Stimulated activated CD4-positive, alpha-beta T cell treated with anti-CD3 and anti-CD28 coated beads, Interleukin-15, amount 100 ng/mL, for 24 hours (primary cell): ENCODE measurements around the gene COL26A1.
"Not testable (repeated sequence)": the region's sequence is repeated elsewhere in the genome, so short reads cannot be mapped to it uniquely, and the experiment has no call there.

Experiments
- DNase-seq: peaks from one replicate; pipeline ENCODE4 v3.0.0-alpha.2; 2020

COL26A1 gene

DNA sequence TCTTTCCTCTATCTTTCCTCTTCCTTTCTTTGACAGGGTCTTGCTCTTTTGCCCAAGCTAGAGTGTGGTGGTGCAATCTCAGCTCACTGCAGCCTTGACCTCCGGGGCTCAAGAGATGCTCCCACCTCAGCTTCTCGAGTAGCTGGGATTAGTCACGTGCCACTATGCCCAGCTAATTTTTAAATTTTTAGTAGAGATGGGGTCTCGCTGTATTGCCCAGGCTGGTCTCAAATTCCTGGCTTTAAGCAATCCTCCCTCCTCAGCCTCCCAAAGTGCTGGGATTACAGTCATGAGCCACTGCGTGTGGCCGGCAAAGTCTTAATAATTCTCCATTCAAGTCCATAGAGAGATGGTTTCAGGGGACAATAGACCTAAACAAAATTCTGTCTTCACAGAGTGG, 40.2 kb downstream of the COL26A1 start:
- no peak for DNase-seq

DNA sequence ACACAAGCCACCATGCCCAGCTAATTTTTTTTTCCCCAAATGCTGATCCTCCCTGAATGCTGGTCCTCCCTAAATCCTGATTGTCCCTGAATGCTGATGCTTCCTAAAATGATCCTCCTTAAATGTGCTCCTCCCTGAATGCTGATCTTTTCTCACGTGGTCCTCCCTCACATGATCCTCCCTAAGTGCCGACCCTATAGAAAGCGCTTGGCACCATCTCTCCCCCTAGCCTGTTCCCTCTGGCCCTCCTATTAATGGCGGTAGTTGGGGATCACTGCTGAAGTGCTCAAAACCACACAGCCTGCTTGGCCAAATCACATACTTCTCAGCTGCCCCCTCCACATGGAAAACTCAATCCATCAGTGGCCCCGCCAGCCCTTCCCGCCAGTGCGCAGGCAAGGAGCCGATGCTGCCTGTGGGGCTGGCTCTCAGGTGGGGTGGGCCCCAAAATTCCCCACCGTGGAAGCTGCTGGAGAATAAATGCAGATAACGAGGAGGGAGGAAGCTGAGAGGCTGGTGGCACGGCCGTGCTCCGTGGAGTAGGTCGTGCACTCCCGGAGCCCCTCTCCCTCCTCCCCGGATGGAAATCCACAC, 42.9 kb downstream of the COL26A1 start:
- DNase-seq = no peak

GRCh38 chr7:101410743-101411507, 48.2 kb downstream of the COL26A1 start:
- DNase-seq = peak; percentile 53

DNA sequence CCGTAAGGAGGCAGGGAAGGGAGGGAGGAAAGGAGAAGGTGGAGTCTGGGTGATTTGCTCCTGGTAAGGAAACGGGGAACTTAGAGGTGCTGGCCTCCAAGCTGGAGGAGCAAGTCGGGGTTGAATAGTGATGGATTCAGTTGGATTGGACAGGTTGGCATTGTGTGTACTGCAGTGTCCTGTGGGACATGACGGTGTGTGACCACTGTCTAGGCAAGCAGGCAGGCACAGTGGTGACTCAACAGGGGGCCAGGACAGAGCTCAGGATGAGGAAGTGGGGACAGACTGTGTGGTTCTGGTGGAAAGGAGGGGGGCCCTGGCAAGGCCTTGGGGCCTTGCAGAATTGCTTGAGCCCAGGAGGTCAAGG, 48.8 kb downstream of the COL26A1 start:
- no peak for DNase-seq

- no peak for DNase-seq
Measured at GRCh38 chr7:101412976-101413375, 50.3 kb downstream of the COL26A1 start.

DNA sequence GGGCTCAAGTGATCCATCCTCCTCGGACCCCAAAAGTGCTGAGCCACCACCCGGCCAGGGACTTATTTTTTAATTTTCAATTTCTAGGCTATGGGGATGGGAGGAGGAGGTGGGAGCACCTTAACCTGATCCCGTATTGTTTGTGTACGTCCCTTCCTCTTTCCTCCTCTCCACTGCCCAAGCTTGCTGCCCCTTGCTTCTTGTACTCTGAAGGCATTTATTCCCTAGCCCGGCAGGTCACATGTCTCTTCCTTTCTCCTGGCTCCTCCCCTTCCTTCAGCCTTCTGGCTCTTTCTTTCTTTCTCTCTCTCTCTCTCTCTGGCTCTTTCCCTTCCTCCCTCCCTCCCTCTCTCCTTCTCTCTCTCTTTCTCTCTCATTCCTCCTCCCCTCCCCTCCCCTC, 56.0 kb downstream of the COL26A1 start:
- no peak for DNase-seq

- DNase-seq = no peak
Measured at GRCh38 chr7:101419831-101420230, 57.2 kb downstream of the COL26A1 start.

DNA sequence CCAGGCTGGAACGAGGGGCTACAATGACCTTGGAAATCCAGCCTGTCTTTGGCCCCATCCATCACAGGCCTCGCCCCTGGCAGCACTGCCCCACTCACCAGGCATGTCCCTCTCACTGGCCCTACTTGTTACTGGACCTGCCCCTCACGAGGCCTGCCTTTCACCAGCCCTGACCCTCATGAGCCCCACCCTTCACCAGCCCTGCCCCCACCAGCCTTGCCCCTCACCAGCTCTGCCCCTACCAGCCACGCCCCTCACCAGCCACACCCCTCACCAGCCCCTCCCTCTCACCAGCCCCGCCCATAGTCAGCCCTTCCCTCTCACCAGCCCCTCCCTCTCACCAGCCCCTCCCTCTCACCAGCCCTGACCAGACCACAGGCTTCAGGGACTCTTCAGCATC, 57.8 kb downstream of the COL26A1 start:
- DNase-seq = peak; percentile 23

- DNase-seq = no peak
Measured at GRCh38 chr7:101422356-101423195, 59.9 kb downstream of the COL26A1 start.

DNA sequence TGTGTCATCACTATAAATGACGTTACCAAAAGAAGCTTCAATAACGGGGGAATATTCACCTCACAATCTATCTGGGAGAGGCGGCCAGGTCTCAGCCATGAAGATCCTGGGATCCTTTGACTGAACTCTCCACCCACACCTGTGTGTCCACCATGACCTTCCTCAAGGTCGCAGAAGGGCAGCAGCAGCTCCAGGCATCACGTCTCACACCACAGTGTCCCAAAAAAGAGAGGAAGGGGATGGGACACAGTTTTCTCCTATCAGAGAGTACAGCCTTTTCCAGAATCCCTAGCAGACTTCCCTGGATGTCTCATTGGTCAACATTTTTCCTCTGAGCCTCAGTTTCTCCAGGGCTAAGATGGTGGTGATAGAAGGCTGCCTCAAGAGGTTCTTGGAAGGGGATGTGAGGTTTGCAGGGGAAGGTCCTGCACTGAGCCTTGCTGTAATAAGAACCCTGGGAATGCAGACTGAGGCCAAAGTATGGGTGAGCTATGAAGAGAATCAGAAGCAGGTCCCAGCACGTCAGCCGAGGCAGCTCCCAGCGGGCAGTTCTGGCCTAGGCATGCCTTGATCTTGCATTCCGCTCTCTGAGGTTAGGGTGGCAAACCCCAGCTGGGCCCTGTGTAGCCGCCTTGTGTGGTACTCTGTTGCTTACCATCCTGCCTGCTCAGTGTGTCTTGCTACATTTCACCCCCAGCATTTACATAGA, 63.8 kb downstream of the COL26A1 start:
- no peak for DNase-seq

DNA sequence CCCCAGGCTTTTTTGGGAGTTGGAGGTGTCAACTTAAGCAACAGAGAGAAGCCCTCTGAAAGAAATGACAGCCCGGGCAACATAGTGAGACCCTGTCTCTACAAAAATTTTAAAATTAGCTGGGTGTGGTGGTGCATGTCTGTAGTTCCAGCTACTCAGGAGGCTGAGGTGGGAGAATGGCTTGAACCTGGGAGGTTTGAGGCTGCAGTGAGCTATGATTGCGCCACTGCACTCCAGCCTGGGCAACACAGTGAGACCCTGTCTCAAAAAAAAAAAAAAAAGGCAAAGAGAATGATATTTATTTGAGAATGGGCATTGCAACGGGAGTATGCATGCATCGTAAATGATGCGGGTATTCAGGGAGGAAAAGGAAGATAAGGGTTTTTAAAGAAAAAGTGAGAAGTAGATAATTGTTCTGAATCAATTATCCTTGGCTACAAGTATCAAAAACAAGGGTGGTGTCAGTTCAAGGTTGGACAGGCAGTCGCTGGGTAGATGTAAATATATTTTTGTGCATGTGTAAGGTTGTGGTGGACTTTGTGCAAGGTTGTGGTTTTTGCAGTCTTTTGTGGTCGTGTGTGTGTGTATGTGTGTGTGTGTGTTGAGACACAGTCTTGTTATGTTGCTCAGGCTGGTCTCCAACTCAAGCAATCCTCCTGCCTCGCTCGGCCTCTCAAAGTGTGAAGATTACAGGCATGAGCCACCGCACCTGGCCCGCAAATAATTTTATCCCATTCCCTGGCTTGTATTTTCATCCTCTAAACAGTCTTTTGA, 65.6 kb downstream of the COL26A1 start:
- no peak for DNase-seq

DNA sequence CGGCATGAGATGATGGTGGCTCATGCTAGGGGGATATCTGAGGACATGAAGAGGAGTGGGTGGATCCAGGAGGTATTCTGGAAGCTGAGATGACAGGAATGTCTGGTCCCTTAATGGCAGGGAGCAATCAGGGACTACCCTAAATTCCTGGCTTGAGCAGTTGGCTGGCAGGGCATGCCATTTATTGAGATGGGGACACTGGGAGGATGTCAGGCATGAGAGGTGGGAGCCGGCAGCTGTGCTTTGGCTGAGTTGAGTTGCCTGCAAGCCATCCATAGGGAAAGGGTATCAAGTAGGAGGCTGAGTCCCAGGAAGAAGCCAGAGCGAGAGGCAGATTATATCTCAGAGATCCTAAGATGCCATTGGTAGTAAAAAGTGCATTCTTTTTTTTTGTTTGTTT, 69.6 kb downstream of the COL26A1 start:
- no peak for DNase-seq

- DNase-seq = no peak
Measured at GRCh38 chr7:101433688-101434087, 71.0 kb downstream of the COL26A1 start.

GRCh38 chr7:101434155-101434554, 71.5 kb downstream of the COL26A1 start:
- not testable (repeated sequence) for DNase-seq

- no peak for DNase-seq
Measured at GRCh38 chr7:101435461-101436220, 73.0 kb downstream of the COL26A1 start.

- no peak for DNase-seq
Measured at GRCh38 chr7:101436221-101436735, 73.6 kb downstream of the COL26A1 start.

DNA sequence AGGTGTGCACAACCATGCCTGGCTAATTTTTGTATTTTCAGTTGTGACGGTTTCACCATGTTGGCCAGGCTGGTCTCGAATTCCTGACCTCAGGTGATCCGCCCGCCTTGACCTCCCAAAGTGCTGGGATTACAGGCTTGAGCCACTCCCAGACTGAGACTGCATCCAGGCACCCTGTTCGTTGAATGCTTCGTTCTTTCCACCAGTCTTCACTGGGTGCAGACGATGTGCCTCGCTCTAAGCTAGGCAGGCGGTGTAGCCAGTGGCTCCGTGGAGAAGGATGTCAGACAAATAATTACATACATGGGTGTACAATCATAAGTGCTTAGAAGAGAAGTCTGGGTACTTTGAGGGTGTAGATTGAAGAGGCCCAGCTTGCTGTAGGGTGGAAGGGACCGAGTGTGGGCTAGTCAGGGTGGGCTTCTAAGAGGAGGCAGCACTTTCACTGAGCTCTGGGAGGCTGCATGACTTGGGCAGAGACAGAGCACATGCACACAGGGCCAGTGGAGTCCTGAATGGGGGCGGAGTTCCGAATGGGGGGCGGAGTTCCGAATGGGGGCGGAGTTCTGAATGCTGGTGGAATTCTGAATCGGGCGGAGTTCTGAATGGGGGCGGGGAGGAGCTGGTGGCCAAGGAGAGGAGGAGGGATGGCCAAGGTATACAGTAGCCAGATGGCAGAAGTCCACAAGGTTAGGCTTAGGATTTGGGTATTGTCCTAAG, 74.3 kb downstream of the COL26A1 start:
- DNase-seq = peak; percentile 16

DNA sequence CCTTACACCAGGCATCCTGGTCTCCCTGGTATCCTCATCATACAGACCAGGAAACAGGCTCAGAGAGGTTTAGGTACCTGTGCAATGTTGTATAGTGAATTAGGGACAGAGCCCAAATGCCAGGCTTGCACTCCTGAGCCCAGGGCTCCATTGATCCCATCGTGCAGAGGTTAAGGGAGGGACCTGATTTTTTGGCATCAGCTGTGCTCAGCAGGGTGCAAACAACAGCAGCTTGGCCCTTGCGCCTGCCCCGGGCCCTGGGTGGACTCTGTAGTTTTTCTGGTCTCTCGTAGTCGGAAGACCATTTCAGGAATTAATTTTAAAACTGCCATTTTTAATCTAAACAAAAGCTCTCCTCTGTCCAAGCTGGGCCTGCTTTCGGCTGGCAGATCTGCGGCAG, 79.2 kb downstream of the COL26A1 start:
- no peak for DNase-seq

- DNase-seq = no peak
Measured at GRCh38 chr7:101442426-101443070, 79.9 kb downstream of the COL26A1 start.

DNA sequence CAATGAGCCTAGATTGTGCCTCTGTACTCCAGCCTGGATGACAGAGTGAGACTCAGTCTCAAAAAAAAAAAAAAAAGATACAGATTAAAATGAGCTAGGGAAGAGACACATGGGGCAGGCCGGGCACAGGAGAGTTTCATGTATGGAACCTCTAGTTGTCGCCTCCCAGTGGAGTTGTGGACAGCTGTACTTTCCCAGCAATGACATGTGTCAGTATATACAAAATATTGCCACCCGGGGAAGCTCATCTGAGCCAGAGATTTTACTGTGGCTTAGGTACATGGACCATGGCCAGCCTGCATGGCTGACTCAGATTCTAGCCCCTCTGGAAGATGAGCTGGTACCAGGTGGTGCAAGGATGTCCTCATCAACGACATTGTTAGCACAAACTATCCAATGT, 87.4 kb downstream of the COL26A1 start:
- no peak for DNase-seq
